Activated CD4-positive, CD25-positive, alpha-beta regulatory T cell treated with anti-CD3 and anti-CD28 coated beads, Interleukin-2, amount 50 U/mL, for 24 hours (primary cell): Measurements from ENCODE around the gene PROSER2.

Experiments used
- ATAC-seq, 2 donors: fragments of 150-1000 bp; cut with Tn5 transposase; one replicate each; pipeline ENCODE4 v1.10.0; 2021; ENCODE audit warnings: mild to moderate bottlenecking in 1 of 2, moderate library complexity in 1 of 2

The PROSER2 gene

GRCh38 chr10:11823122-11823988 is at the start of gene PROSER2:
Gene PROSER2 (plus strand): TSS chr10:11823356. CDS start chr10:11852078, 28,722 bp downstream.
- ATAC-seq, result peak; percentile 48 to 55

- ATAC-seq, result no peak
These were observed 49.3 kb upstream of the PROSER2 start for GRCh38 chr10:11773761-11774441.

- ATAC-seq, result no peak
These were observed 47.7 kb upstream of the PROSER2 start for GRCh38 chr10:11775412-11775811.

- no peak for ATAC-seq
These were observed 47.1 kb upstream of the PROSER2 start for GRCh38 chr10:11776080-11776479.

- no peak for ATAC-seq
These were observed 42.0 kb upstream of the PROSER2 start for GRCh38 chr10:11781114-11781513.

- peak in 1 of 2 donors; percentile 51 for ATAC-seq
These were observed 40.2 kb upstream of the PROSER2 start for GRCh38 chr10:11782793-11783557.

- no peak for ATAC-seq
These were observed 39.6 kb upstream of the PROSER2 start for GRCh38 chr10:11783558-11783865.

- ATAC-seq, result no peak
These were observed 35.8 kb upstream of the PROSER2 start for GRCh38 chr10:11787374-11787773.

- no peak for ATAC-seq
These were observed 35.3 kb upstream of the PROSER2 start for GRCh38 chr10:11787846-11788245.

- no peak for ATAC-seq
These were observed 33.9 kb upstream of the PROSER2 start for GRCh38 chr10:11789306-11789705.

- ATAC-seq, result no peak
These were observed 33.2 kb upstream of the PROSER2 start for GRCh38 chr10:11789956-11790355.

GRCh38 chr10:11793762-11794479 is 29.2 kb upstream of the PROSER2 start:
- no peak for ATAC-seq

GRCh38 chr10:11794566-11794965 is 28.6 kb upstream of the PROSER2 start:
- ATAC-seq, result no peak

- ATAC-seq, result no peak
These were observed 27.8 kb upstream of the PROSER2 start for GRCh38 chr10:11795101-11795920.

- ATAC-seq, result no peak
These were observed 26.7 kb upstream of the PROSER2 start for GRCh38 chr10:11796474-11796873.

GRCh38 chr10:11797281-11797680 is 25.9 kb upstream of the PROSER2 start:
- ATAC-seq, result no peak

- no peak for ATAC-seq
These were observed 25.1 kb upstream of the PROSER2 start for GRCh38 chr10:11797847-11798633.

GRCh38 chr10:11798845-11799735 is 24.1 kb upstream of the PROSER2 start:
- no peak for ATAC-seq

- no peak for ATAC-seq
These were observed 23.4 kb upstream of the PROSER2 start for GRCh38 chr10:11799736-11800080.

- ATAC-seq, result no peak
These were observed 18.8 kb upstream of the PROSER2 start for GRCh38 chr10:11804336-11804735.
